ENCODE data around the gene LHCGR.

DNA sequence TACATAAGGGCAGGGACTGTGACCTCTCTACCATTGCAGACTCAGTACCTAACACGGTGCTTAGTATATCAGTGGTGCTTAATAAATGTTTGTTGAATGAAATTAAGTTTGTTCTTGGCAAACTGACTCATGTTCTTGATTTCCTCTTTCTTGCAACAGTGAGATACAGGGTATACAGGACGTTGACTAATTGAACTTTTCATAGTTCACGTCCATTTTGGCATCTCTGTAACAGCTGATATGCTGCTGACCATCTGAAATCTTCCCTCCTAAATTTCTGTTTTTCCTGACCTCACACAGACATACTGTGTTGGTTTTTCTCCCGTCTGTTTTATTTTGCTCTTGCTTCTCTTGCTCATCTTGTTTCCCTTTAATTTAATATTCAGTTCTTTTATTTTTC, 44.2 kb downstream of the LHCGR start:
- TF ChIP-seq, protein P1, sequence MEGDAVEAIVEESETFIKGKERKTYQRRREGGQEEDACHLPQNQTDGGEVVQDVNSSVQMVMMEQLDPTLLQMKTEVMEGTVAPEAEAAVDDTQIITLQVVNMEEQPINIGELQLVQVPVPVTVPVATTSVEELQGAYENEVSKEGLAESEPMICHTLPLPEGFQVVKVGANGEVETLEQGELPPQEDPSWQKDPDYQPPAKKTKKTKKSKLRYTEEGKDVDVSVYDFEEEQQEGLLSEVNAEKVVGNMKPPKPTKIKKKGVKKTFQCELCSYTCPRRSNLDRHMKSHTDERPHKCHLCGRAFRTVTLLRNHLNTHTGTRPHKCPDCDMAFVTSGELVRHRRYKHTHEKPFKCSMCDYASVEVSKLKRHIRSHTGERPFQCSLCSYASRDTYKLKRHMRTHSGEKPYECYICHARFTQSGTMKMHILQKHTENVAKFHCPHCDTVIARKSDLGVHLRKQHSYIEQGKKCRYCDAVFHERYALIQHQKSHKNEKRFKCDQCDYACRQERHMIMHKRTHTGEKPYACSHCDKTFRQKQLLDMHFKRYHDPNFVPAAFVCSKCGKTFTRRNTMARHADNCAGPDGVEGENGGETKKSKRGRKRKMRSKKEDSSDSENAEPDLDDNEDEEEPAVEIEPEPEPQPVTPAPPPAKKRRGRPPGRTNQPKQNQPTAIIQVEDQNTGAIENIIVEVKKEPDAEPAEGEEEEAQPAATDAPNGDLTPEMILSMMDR (IDR thresholded peaks at IDR 0.05; ENCODE audit: insufficient read depth, low read length, poor library complexity, severe bottlenecking), result no peak
- TF ChIP-seq EZH2phosphoT487 (conservative IDR thresholded peaks at IDR 0.05; ENCODE audit: low read length), result no peak
